ENCODE measurements around the gene UBAC2.
"Not testable (repeated sequence)": the region's sequence is repeated elsewhere in the genome, so short reads cannot be mapped to it uniquely, and the experiment has no call there.

The UBAC2 gene

DNA sequence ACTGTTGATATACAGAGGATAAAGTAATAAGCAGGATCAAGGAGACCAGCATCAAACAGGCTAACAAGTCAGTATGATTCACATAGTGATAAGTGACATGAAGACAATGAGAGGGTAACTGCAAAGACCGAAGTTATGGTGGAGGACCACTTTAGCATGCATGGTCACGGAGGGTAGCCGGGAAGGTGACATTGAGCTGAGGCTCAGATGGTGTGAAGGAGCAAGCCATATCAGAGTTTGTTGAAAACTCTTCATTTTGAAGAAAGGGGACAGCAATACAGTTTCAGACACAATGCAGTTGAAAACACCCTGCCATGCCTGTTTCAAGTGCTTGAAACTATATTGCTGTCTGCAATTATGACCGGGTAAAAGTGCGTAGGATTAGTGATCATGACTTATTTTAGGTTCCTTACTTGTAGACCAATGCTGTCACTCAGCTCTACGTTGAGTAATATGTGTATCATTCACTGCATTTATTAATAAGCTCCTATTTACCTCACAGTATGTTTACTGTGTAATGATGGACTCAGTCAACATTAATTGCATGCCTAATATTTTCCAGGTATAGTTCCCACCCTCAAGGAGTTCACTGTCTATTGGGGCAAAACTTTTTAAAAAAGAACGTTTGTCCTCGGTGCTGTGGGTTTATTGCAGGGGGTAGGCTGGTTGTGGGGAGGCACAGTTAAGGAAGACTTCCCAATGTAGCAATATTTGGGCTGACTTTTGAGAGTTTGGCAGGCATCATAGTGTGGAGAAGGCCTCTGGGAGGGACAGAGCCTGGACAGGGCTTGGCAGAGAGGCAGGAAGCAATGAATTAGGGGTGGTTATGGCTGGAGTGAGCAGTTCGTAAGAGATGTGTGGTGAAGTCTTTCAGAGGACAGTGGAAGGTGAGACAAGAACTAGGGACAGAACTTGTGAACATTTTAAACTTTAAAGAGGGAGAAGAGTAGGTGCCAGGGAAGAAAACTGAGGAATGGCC lies 3.2 kb downstream of the UBAC2 start:
- no peaks in the 10 kb centered on the region for H3K27me3 ChIP-seq (ENCODE audit: control insufficient read depth in 1 of 2, insufficient read depth in 2 of 2, low read length in 2 of 2)
- H3K36me3 ChIP-seq (ENCODE audit: control insufficient read depth in 2 of 2, insufficient read depth in 2 of 2, low read length in 2 of 2), result peaks cover 3 to 11% of the 10 kb centered on the region in 2 donors
- H3K27ac ChIP-seq (ENCODE audit: low read length), result no peak overlapping the region
- H3K4me1 ChIP-seq (ENCODE audit: control insufficient read depth, insufficient read depth, low read length), result peaks cover 11% of the 10 kb centered on the region
- no peak overlapping the region for H3K9ac ChIP-seq (ENCODE audit: low read length in 2 of 2)
- no peaks in the 10 kb centered on the region for H3K9me3 ChIP-seq (ENCODE audit: control insufficient read depth in 2 of 2, low read length in 2 of 2)
- H3K4me3 ChIP-seq (ENCODE audit: low read length in 2 of 2), result no peak overlapping the region

DNA sequence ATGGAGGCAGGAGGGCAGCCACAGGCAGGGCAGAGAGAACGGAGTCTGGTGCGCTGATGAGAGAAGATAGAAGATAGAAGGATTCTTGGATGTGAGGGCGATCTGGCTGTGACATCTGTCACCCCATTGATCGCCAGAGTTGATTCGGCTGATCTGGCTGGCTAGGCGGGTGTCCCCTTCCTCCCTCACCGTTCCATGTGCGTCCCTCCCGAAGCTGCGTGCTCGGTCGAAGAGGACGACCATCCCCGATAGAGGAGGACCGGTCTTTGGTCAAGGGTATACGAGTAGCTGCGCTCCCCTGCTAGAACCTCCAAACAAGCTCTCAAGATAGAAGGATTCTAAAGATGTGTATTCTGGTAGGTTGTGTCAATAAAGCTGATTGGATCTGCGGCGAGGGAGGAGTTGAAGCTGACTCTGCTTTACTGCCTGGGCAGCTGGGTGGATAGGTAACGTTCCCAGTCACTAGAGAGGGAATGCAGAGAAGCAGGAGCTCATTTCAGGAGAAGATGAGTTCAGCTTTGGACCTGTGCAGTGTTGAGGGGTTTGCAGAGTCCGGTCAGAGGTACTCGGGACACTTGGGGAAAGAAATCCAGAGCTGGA lies 5.1 kb downstream of the UBAC2 start:
- Histone ChIP-seq H3K4me1 (ENCODE audit: control insufficient read depth, insufficient read depth, low read length) (peaks cover 11% of the 10 kb centered on the region), H3K9ac (ENCODE audit: low read length in 2 of 2) (no peak overlapping the region), H3K27ac (ENCODE audit: low read length) (no peak overlapping the region), H3K36me3 (ENCODE audit: control insufficient read depth in 2 of 2, insufficient read depth in 2 of 2, low read length in 2 of 2) (peaks cover 3 to 11% of the 10 kb centered on the region in 2 donors), H3K27me3 (ENCODE audit: control insufficient read depth in 1 of 2, insufficient read depth in 2 of 2, low read length in 2 of 2) (no peaks in the 10 kb centered on the region), H3K9me3 (ENCODE audit: control insufficient read depth in 2 of 2, low read length in 2 of 2) (no peaks in the 10 kb centered on the region), H3K4me3 (ENCODE audit: low read length in 2 of 2) (no peak overlapping the region)

DNA sequence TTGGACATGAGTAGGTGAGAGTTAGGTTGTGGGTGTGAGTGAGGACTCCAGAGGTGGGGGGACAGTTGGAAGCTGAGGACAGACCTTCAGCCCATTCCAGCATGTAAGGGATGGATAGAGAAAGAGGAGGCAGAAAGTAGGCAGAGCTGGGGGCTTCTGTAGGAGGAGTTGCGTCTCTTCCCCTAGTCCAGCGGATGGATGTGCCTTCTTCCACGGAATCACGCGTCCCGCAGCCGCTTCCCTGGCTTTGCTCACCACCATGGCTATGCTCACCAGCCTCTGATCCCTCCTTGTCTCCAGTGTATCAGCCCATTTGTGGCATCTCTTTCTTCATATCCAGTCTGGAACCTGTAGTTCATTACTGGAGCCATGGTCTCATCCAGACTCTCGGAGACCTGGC lies 5.6 kb downstream of the UBAC2 start:
- Histone ChIP-seq H3K9ac (ENCODE audit: low read length in 2 of 2) (no peak overlapping the region), H3K36me3 (ENCODE audit: control insufficient read depth in 2 of 2, insufficient read depth in 2 of 2, low read length in 2 of 2) (peaks cover 3 to 11% of the 10 kb centered on the region in 2 donors), H3K9me3 (ENCODE audit: control insufficient read depth in 2 of 2, low read length in 2 of 2) (no peaks in the 10 kb centered on the region), H3K4me3 (ENCODE audit: low read length in 2 of 2) (no peak overlapping the region), H3K4me1 (ENCODE audit: control insufficient read depth, insufficient read depth, low read length) (peaks cover 11% of the 10 kb centered on the region), H3K27me3 (ENCODE audit: control insufficient read depth in 1 of 2, insufficient read depth in 2 of 2, low read length in 2 of 2) (no peaks in the 10 kb centered on the region), H3K27ac (ENCODE audit: low read length) (no peak overlapping the region)

DNA sequence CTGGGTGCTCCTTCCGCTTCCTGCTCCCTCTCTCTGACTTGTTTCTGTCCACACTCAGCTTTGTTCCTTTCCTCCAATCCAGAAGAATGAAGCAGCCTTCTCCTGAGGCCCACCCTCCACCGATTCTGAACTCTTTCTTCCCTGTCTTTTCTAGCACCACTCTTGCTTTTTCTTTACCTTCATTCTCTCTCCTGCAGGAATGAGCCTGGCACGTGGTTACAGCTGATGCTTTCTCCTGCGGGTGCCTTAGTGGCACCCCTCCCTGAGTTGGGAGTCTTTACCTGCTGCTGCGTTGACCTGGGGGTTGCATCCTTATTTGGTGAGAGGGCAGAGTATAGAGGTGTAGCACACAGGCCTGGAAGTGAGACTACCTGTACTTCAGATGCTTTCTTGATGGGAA lies 6.2 kb downstream of the UBAC2 start:
- Histone ChIP-seq H3K4me3 (ENCODE audit: low read length in 2 of 2) (no peak overlapping the region), H3K9ac (ENCODE audit: low read length in 2 of 2) (no peak overlapping the region), H3K9me3 (ENCODE audit: control insufficient read depth in 2 of 2, low read length in 2 of 2) (no peaks in the 10 kb centered on the region), H3K27me3 (ENCODE audit: control insufficient read depth in 1 of 2, insufficient read depth in 2 of 2, low read length in 2 of 2) (no peaks in the 10 kb centered on the region), H3K36me3 (ENCODE audit: control insufficient read depth in 2 of 2, insufficient read depth in 2 of 2, low read length in 2 of 2) (peaks cover 4 to 11% of the 10 kb centered on the region in 2 donors), H3K4me1 (ENCODE audit: control insufficient read depth, insufficient read depth, low read length) (peaks cover 7% of the 10 kb centered on the region), H3K27ac (ENCODE audit: low read length) (no peak overlapping the region)

DNA sequence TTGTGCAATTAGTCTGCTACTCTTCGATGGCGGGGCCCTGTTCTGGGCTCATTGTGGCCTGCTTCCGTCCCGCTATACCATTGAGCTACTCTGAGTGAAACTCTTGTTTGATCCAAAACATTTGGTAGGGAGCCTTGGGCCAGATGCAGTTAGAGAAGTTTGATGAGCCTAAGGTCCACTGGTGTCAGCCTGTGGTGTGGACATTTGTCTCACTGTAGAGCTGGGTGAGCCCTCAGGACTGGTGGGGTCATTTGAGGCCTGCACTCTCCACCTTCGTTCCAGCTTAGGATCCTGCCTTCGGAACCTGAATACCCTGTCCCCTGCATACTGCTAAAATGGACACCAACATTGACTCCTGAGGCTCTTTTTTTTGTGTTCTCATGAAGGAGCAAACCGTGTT lies 6.9 kb downstream of the UBAC2 start:
- Histone ChIP-seq H3K4me1 (ENCODE audit: control insufficient read depth, insufficient read depth, low read length) (peaks cover 2% of the 10 kb centered on the region), H3K27ac (ENCODE audit: low read length) (no peak overlapping the region), H3K9ac (ENCODE audit: low read length in 2 of 2) (no peak overlapping the region), H3K4me3 (ENCODE audit: low read length in 2 of 2) (no peak overlapping the region), H3K9me3 (ENCODE audit: control insufficient read depth in 2 of 2, low read length in 2 of 2) (no peaks in the 10 kb centered on the region), H3K36me3 (ENCODE audit: control insufficient read depth in 2 of 2, insufficient read depth in 2 of 2, low read length in 2 of 2) (peaks cover 4 to 11% of the 10 kb centered on the region in 2 donors), H3K27me3 (ENCODE audit: control insufficient read depth in 1 of 2, insufficient read depth in 2 of 2, low read length in 2 of 2) (no peaks in the 10 kb centered on the region)

DNA sequence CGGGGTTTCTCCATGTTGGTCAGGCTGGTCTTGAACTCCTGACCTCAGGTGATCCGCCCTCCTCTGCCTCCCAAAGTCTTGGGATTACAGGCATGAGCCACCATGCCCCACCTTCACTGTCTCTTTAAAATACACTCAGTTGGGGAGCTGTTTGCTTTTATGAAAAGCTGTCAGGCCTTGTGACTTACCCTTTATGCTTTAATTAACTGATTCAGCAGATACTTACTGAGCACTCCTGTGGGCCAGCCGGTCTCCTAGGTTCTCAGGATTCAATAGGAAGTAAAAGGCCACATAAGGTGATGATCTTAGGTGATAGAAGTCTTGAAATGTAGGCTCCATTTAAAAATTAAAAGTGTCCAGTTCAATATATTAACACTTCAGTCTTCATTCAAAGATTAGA lies 7.5 kb downstream of the UBAC2 start:
- H3K9ac ChIP-seq (ENCODE audit: low read length in 2 of 2), result no peak overlapping the region
- H3K27me3 ChIP-seq (ENCODE audit: control insufficient read depth in 1 of 2, insufficient read depth in 2 of 2, low read length in 2 of 2), result no peaks in the 10 kb centered on the region
- H3K9me3 ChIP-seq (ENCODE audit: control insufficient read depth in 2 of 2, low read length in 2 of 2), result no peaks in the 10 kb centered on the region
- H3K4me1 ChIP-seq (ENCODE audit: control insufficient read depth, insufficient read depth, low read length), result no peaks in the 10 kb centered on the region
- no peak overlapping the region for H3K27ac ChIP-seq (ENCODE audit: low read length)
- H3K36me3 ChIP-seq (ENCODE audit: control insufficient read depth in 2 of 2, insufficient read depth in 2 of 2, low read length in 2 of 2), result peaks cover 4 to 11% of the 10 kb centered on the region in 2 donors
- no peak overlapping the region for H3K4me3 ChIP-seq (ENCODE audit: low read length in 2 of 2)

DNA sequence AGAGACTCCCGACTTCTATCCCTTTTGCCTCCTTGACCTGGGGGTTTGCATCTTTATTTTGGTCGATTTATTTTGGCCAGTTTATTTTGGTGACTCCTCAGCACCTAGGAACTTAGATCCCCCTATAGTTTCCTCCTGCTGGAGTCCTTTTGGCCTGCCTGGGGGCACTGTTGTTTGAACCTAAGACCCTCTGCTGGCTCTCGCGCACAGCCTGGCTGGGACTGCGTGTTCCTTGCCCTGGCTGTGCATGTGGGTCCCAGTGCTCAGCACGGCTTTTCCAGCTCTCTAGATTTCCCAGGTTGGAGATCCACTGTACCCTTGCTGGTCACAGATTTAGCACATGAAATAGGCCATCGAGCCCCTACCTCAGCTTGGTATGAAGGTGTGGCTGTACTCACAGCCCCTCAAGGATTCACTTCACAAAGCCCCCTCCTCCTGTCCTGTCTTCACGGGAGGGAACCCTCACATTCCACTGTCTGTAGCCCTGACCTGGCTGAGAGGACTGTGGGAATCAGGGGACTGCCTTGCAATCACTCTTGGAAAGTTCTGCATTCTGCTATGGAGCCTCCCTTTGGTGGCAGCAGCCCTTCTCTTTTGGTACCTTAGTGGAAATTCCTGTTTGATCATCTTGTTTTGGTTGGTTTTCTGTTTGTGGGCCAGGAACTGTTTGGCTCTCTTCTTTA lies 8.3 kb downstream of the UBAC2 start:
- Histone ChIP-seq H3K27me3 (ENCODE audit: control insufficient read depth in 1 of 2, insufficient read depth in 2 of 2, low read length in 2 of 2) (no peaks in the 10 kb centered on the region), H3K9ac (ENCODE audit: low read length in 2 of 2) (no peak overlapping the region), H3K9me3 (ENCODE audit: control insufficient read depth in 2 of 2, low read length in 2 of 2) (no peaks in the 10 kb centered on the region), H3K36me3 (ENCODE audit: control insufficient read depth in 2 of 2, insufficient read depth in 2 of 2, low read length in 2 of 2) (peaks cover 4 to 11% of the 10 kb centered on the region in 2 donors), H3K27ac (ENCODE audit: low read length) (no peak overlapping the region), H3K4me3 (ENCODE audit: low read length in 2 of 2) (no peak overlapping the region), H3K4me1 (ENCODE audit: control insufficient read depth, insufficient read depth, low read length) (no peaks in the 10 kb centered on the region)

DNA sequence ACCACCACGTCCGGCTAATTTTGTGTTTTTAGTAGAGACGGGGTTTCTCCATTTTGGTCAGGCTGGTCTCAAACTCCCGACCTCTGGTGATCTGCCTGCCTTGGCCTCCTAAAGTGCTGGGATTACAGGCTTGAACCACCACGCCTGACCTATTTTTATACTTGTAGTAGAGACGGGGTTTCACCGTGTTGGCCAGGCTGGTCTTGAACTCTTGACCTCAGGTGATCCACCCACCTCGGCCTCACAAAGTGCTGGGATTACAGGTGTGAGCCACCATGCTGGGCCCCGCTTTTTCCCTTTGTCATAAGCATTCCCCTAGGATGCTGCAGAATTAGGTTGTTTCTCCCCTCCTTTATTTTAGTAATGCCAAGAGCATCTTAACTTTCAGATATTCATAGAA lies 10.0 kb downstream of the UBAC2 start:
- H3K9me3 ChIP-seq (ENCODE audit: control insufficient read depth in 2 of 2, low read length in 2 of 2); H3K4me1 ChIP-seq (ENCODE audit: control insufficient read depth, insufficient read depth, low read length); H3K27ac ChIP-seq (ENCODE audit: low read length); H3K9ac ChIP-seq (ENCODE audit: low read length in 2 of 2); H3K27me3 ChIP-seq (ENCODE audit: control insufficient read depth in 1 of 2, insufficient read depth in 2 of 2, low read length in 2 of 2); H3K4me3 ChIP-seq (ENCODE audit: low read length in 2 of 2): not testable (repeated sequence)
- H3K36me3 ChIP-seq (ENCODE audit: control insufficient read depth in 2 of 2, insufficient read depth in 2 of 2, low read length in 2 of 2), result peaks cover 4 to 11% of the 10 kb centered on the region in 2 donors

DNA sequence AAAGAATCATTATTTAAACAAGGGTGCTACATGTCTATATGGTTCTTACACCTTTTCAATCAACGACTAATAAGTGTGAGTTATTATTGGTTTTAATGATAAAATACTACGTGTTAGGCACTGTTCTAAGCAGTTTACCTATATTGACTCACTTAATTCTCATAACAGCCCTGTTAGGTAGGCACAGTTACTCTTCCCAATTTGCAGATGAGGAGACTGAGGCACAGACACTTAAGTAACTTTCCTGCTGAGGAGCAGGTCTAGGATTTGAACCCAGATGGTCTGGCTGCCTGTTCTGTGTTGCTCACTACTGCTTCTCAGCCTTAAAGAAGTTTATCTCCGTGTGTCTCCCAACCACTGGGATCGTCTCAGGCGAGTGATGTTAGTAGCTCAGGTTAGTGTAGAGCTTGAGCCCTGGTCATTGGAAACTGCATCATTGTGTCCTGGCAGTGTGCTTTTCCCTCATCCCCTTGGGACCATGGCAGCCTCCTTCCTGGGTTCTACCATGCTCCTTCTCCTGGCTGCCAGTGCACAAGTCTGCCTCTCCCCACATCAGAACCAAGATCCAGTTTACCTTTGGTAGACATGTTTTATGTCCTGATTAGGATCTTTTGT lies 10.9 kb downstream of the UBAC2 start:
- no peaks in the 10 kb centered on the region for H3K27me3 ChIP-seq (ENCODE audit: control insufficient read depth in 1 of 2, insufficient read depth in 2 of 2, low read length in 2 of 2)

DNA sequence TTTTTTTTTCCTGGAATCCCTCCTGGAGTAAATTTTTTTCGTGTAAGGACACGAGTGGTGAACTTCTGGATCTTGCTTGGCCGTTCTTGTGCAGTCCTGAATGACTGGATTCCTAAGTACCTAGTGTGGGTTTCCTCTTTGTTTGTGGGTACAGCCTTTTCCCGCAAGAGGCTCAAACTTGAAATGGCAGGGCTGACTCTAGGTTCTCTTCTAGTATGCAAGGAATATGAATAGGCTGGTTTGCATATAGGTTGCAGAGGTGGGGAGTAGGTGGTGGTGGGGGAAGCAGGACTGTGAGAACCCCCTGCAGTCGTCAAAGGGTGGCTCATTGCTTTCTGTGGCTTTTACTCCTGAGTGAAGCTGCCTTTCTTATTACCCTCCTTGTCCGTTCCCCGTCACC lies 13.6 kb downstream of the UBAC2 start:
- H3K36me3 ChIP-seq (ENCODE audit: control insufficient read depth in 2 of 2, insufficient read depth in 2 of 2, low read length in 2 of 2), result peaks cover 0 to 2% of the 10 kb centered on the region in 2 donors
- H3K27ac ChIP-seq (ENCODE audit: low read length), result no peak overlapping the region
- peaks cover 15% of the 10 kb centered on the region for H3K4me1 ChIP-seq (ENCODE audit: control insufficient read depth, insufficient read depth, low read length)
- H3K4me3 ChIP-seq (ENCODE audit: low read length in 2 of 2), result no peak overlapping the region
- H3K27me3 ChIP-seq (ENCODE audit: control insufficient read depth in 1 of 2, insufficient read depth in 2 of 2, low read length in 2 of 2), result no peaks in the 10 kb centered on the region
- no peaks in the 10 kb centered on the region for H3K9me3 ChIP-seq (ENCODE audit: control insufficient read depth in 2 of 2, low read length in 2 of 2)
- no peak overlapping the region for H3K9ac ChIP-seq (ENCODE audit: low read length in 2 of 2)

More for the DNA sequence above, 10.9 kb downstream of the UBAC2 start:
- H3K4me3 ChIP-seq (ENCODE audit: low read length in 2 of 2), result no peak overlapping the region
- no peak overlapping the region for H3K27ac ChIP-seq (ENCODE audit: low read length)
- no peaks in the 10 kb centered on the region for H3K9me3 ChIP-seq (ENCODE audit: control insufficient read depth in 2 of 2, low read length in 2 of 2)
- no peak overlapping the region for H3K9ac ChIP-seq (ENCODE audit: low read length in 2 of 2)
- H3K4me1 ChIP-seq (ENCODE audit: control insufficient read depth, insufficient read depth, low read length), result peaks cover 5% of the 10 kb centered on the region
- H3K36me3 ChIP-seq (ENCODE audit: control insufficient read depth in 2 of 2, insufficient read depth in 2 of 2, low read length in 2 of 2), result peaks cover 3 to 4% of the 10 kb centered on the region in 2 donors
